Measurements from ENCODE around the gene SYNE2. TPM values are rescaled to one million over a fixed set of nuclear protein-coding genes. Genes with fewer than 3 reads are reported as not detected.
A peak's percentile ranks its signal among the peaks of the same experiment; 100 is the strongest.

The SYNE2 gene
- total and polyA plus RNA-seq, 4 donors, result 14.7 to 197 (median 99.1) TPM

GRCh38 chr14:64049616-64050381 lies 197.0 kb downstream of the SYNE2 start:
- no peak overlapping the region for H3K4me3 ChIP-seq (ENCODE audit: low read length in 2 of 2)
- 86 to 90% methylated on average over 2 of the region's 2 CpGs for whole genome bisulfite sequencing, 2 donors
- H3K27me3 ChIP-seq (ENCODE audit: control insufficient read depth in 1 of 2, insufficient read depth in 2 of 2, low read length in 1 of 2), result no peaks in the 10 kb centered on the region
- ATAC-seq (ENCODE audit: low FRiP score) (no peak), DNase-seq (no peak)
- H3K9me3 ChIP-seq (ENCODE audit: control insufficient read depth, low read length), result no peaks in the 10 kb centered on the region
- no peak overlapping the region for H3K27ac ChIP-seq (ENCODE audit: low read depth in 1 of 2, low read length in 2 of 2)
- H3K36me3 ChIP-seq (ENCODE audit: control insufficient read depth in 1 of 2, insufficient read depth in 2 of 2, low read length in 1 of 2), result peaks cover 0 to 5% of the 10 kb centered on the region in 2 donors
- intact Hi-C loops (cut with DNase I), result loop anchor here (5.0 to 10.0 kb wide), 2 partner anchors 68 to 245 kb away; partner anchors contain the start of gene ESR2 (in 1 of the 2)
- no peaks in the 10 kb centered on the region for H3K4me1 ChIP-seq (ENCODE audit: control insufficient read depth in 1 of 2, insufficient read depth in 2 of 2, low read length in 2 of 2)

DNA sequence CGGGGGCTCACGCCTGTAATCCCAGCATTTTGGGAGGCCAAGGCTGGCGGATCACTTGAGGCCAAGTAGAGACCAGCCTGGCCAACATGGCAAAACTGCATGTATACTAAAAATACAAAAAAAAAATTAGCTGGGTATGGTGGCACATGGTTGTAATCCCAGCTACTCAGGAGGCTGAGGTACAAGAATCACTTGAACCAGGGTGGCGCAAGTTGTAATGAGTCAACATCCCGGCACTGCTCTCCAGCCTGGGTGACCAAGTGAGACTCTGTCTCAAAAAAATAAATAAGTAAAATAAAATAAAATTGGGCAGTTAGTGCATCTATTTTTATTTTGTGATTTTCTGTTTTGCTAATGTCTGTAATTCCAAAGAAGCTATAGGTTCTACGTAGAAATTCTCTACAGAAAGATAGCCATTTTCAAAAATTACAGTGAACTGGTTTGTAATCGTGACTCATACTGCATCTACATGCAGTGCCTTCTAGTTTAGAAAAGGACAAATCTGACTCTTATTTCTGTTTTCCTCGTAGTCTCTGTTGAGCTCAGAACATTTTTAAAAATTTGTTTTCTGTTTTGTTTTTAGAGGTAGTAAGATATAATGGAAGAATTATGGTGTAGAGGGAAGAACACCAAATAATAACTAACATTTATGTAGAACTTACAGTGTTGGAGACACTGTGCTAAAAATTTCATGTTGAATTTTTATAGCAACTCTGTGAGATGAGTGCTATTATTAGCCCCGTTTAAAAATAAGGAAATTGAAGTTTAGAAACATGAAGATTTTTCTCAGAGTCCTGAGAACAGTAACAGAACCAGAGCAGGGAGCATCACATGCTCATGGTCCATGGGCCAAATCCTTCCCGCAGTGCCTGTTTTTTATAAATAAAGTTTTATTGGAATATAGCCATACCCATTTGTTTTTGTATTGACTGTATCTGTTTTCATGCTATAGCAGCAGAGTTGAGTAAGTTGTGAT lies 201.2 kb downstream of the SYNE2 start:
- DNase-seq (no peak), ATAC-seq (ENCODE audit: low FRiP score) (peak; percentile 56)
- WGBS, 2 donors, result 35 to 36% methylated on average over 10 of the region's 10 CpGs
- intact Hi-C loops (cut with DNase I), result loop anchor here (5.0 kb wide), 1 partner anchor 63 kb away; no protein-coding TSS in a partner anchor
- Histone ChIP-seq H3K27ac (ENCODE audit: low read depth in 1 of 2, low read length in 2 of 2) (peak overlapping the region; percentile 76 to 82), H3K4me1 (ENCODE audit: control insufficient read depth in 1 of 2, insufficient read depth in 2 of 2, low read length in 2 of 2) (no peaks in the 10 kb centered on the region), H3K9me3 (ENCODE audit: control insufficient read depth, low read length) (no peaks in the 10 kb centered on the region), H3K36me3 (ENCODE audit: control insufficient read depth in 1 of 2, insufficient read depth in 2 of 2, low read length in 1 of 2) (peaks cover 0 to 5% of the 10 kb centered on the region in 2 donors), H3K27me3 (ENCODE audit: control insufficient read depth in 1 of 2, insufficient read depth in 2 of 2, low read length in 1 of 2) (no peaks in the 10 kb centered on the region), H3K4me3 (ENCODE audit: low read length in 2 of 2) (no peak overlapping the region)

DNA sequence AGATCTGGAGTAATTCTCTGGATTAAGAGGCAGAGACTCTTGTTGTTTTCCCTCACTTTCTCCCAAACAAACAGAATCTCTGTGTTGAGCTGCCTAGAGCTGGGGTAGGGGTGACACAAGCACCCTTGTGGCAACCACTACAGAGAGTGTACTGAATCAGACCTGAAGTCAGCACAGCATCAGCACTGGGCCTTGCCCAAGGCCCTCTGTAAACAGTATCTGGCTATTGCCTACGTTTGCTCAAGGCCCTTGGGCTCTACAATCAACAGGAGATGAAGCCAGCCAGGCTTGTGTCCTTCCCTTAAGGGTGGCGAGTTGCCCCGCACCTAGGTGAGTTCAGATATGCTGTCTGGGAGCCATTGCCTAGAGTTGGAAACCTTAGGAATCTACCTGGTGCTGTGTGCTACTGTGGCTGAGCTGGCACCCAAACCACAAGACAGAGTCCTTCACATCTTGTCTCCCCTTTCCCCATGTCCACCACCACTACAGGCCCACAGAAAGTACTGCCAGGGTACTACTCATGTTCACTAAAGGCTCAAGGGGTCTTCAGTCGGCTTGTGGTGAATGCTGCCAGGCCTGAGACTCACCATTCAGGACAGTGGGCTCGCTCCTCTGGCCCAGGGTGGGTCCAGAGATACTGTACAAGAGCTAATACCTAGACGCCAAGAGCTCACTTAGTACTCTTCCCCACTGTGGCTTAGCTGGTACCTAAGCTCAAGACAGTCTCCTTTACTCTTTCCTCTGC lies 206.8 kb downstream of the SYNE2 start:
- Histone ChIP-seq H3K27ac (ENCODE audit: low read depth in 1 of 2, low read length in 2 of 2) (no peak overlapping the region), H3K4me1 (ENCODE audit: control insufficient read depth in 1 of 2, insufficient read depth in 2 of 2, low read length in 2 of 2) (no peaks in the 10 kb centered on the region), H3K4me3 (ENCODE audit: low read length in 2 of 2) (no peak overlapping the region), H3K36me3 (ENCODE audit: control insufficient read depth in 1 of 2, insufficient read depth in 2 of 2, low read length in 1 of 2) (no peaks in the 10 kb centered on the region), H3K27me3 (ENCODE audit: control insufficient read depth in 1 of 2, insufficient read depth in 2 of 2, low read length in 1 of 2) (no peaks in the 10 kb centered on the region), H3K9me3 (ENCODE audit: control insufficient read depth, low read length) (no peaks in the 10 kb centered on the region)
- DNase-seq (no peak), ATAC-seq (ENCODE audit: low FRiP score) (peak; percentile 29)
- WGBS, 2 donors, result 93 to 95% methylated on average over 6 of the region's 6 CpGs
- intact Hi-C loops (cut with DNase I), result no loop called here

DNA sequence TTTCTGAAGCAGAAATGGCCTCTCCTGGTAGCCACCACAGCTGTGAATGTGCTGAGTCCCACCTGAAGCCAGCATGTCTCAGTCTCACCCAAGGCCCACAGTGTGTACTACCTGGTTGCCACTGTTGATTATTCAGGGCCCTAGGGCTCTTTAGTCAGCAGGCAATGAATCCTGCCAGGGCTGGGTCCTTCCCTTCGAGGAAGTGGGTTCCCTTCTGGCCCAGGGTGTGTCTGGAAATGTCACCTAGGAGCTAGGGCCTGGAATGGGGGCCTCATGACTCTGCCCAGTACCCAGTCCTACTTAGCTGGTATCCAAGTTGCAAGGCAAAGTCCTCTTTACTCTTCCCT lies 207.4 kb downstream of the SYNE2 start:
- H3K27me3 ChIP-seq (ENCODE audit: control insufficient read depth in 1 of 2, insufficient read depth in 2 of 2, low read length in 1 of 2), result no peaks in the 10 kb centered on the region
- no peak overlapping the region for H3K4me3 ChIP-seq (ENCODE audit: low read length in 2 of 2)
- H3K27ac ChIP-seq (ENCODE audit: low read depth in 1 of 2, low read length in 2 of 2), result no peak overlapping the region
- no peaks in the 10 kb centered on the region for H3K36me3 ChIP-seq (ENCODE audit: control insufficient read depth in 1 of 2, insufficient read depth in 2 of 2, low read length in 1 of 2)
- intact Hi-C loops (cut with DNase I), result no loop called here
- H3K4me1 ChIP-seq (ENCODE audit: control insufficient read depth in 1 of 2, insufficient read depth in 2 of 2, low read length in 2 of 2), result no peaks in the 10 kb centered on the region
- no peaks in the 10 kb centered on the region for H3K9me3 ChIP-seq (ENCODE audit: control insufficient read depth, low read length)
- DNase-seq (no peak), ATAC-seq (ENCODE audit: low FRiP score) (no peak)
- 89 to 91% methylated on average over 1 of the region's 1 CpG for WGBS, 2 donors

GRCh38 chr14:64060648-64061096 lies 207.9 kb downstream of the SYNE2 start:
- no peaks in the 10 kb centered on the region for H3K36me3 ChIP-seq (ENCODE audit: control insufficient read depth in 1 of 2, insufficient read depth in 2 of 2, low read length in 1 of 2)
- ATAC-seq (ENCODE audit: low FRiP score), result no peak

GRCh38 chr14:64061115-64061514 lies 208.3 kb downstream of the SYNE2 start:
- intact Hi-C loops (cut with DNase I), result no loop called here

More at GRCh38 chr14:64060648-64061096, 207.9 kb downstream of the SYNE2 start:
- intact Hi-C loops (cut with DNase I), result no loop called here
- WGBS, 2 donors, result 85 to 88% methylated on average over 5 of the region's 5 CpGs
- H3K27me3 ChIP-seq (ENCODE audit: control insufficient read depth in 1 of 2, insufficient read depth in 2 of 2, low read length in 1 of 2), result no peaks in the 10 kb centered on the region
- no peaks in the 10 kb centered on the region for H3K9me3 ChIP-seq (ENCODE audit: control insufficient read depth, low read length)
- no peaks in the 10 kb centered on the region for H3K4me1 ChIP-seq (ENCODE audit: control insufficient read depth in 1 of 2, insufficient read depth in 2 of 2, low read length in 2 of 2)
- DNase-seq, result no peak
- H3K4me3 ChIP-seq (ENCODE audit: low read length in 2 of 2), result no peak overlapping the region
- H3K27ac ChIP-seq (ENCODE audit: low read depth in 1 of 2, low read length in 2 of 2), result no peak overlapping the region

GRCh38 chr14:64061706-64062105 lies 208.9 kb downstream of the SYNE2 start:
- Histone ChIP-seq H3K9me3 (ENCODE audit: control insufficient read depth, low read length) (no peaks in the 10 kb centered on the region), H3K27me3 (ENCODE audit: control insufficient read depth in 1 of 2, insufficient read depth in 2 of 2, low read length in 1 of 2) (no peaks in the 10 kb centered on the region), H3K36me3 (ENCODE audit: control insufficient read depth in 1 of 2, insufficient read depth in 2 of 2, low read length in 1 of 2) (no peaks in the 10 kb centered on the region), H3K4me1 (ENCODE audit: control insufficient read depth in 1 of 2, insufficient read depth in 2 of 2, low read length in 2 of 2) (no peaks in the 10 kb centered on the region), H3K4me3 (ENCODE audit: low read length in 2 of 2) (no peak overlapping the region), H3K27ac (ENCODE audit: low read depth in 1 of 2, low read length in 2 of 2) (no peak overlapping the region)
- no peak for ATAC-seq (ENCODE audit: low FRiP score)
- DNase-seq, result no peak
- 97% methylated on average over 1 of the region's 1 CpG for WGBS, 2 donors
- intact Hi-C loops (cut with DNase I), result no loop called here

More at GRCh38 chr14:64061115-64061514, 208.3 kb downstream of the SYNE2 start:
- H3K4me1 ChIP-seq (ENCODE audit: control insufficient read depth in 1 of 2, insufficient read depth in 2 of 2, low read length in 2 of 2), result no peaks in the 10 kb centered on the region
- H3K27ac ChIP-seq (ENCODE audit: low read depth in 1 of 2, low read length in 2 of 2), result no peak overlapping the region
- no peak for ATAC-seq (ENCODE audit: low FRiP score)
- H3K36me3 ChIP-seq (ENCODE audit: control insufficient read depth in 1 of 2, insufficient read depth in 2 of 2, low read length in 1 of 2), result no peaks in the 10 kb centered on the region
- WGBS, 2 donors, result 85 to 89% methylated on average over 1 of the region's 1 CpG
- no peak overlapping the region for H3K4me3 ChIP-seq (ENCODE audit: low read length in 2 of 2)
- DNase-seq, result no peak
- H3K9me3 ChIP-seq (ENCODE audit: control insufficient read depth, low read length), result no peaks in the 10 kb centered on the region
- no peaks in the 10 kb centered on the region for H3K27me3 ChIP-seq (ENCODE audit: control insufficient read depth in 1 of 2, insufficient read depth in 2 of 2, low read length in 1 of 2)

- H3K27ac ChIP-seq (ENCODE audit: low read depth in 1 of 2, low read length in 2 of 2), result no peak overlapping the region
- H3K9me3 ChIP-seq (ENCODE audit: control insufficient read depth, low read length), result no peaks in the 10 kb centered on the region
- no peaks in the 10 kb centered on the region for H3K27me3 ChIP-seq (ENCODE audit: control insufficient read depth in 1 of 2, insufficient read depth in 2 of 2, low read length in 1 of 2)
- intact Hi-C loops (cut with DNase I), result no loop called here
- no peak for ATAC-seq (ENCODE audit: low FRiP score)
- no peaks in the 10 kb centered on the region for H3K36me3 ChIP-seq (ENCODE audit: control insufficient read depth in 1 of 2, insufficient read depth in 2 of 2, low read length in 1 of 2)
- WGBS, 2 donors, result 42 to 52% methylated on average over 7 of the region's 7 CpGs
- no peaks in the 10 kb centered on the region for H3K4me1 ChIP-seq (ENCODE audit: control insufficient read depth in 1 of 2, insufficient read depth in 2 of 2, low read length in 2 of 2)
- H3K4me3 ChIP-seq (ENCODE audit: low read length in 2 of 2), result no peak overlapping the region
- DNase-seq, result no peak
Observed at GRCh38 chr14:64062381-64063115, 209.7 kb downstream of the SYNE2 start.

All from aorta (tissue), 5 donors.